K562 (cell line): ENCODE data around the gene RNF227. TPM values are rescaled to one million over a fixed set of nuclear protein-coding genes. Genes with fewer than 3 reads are reported as not detected.

Experiments used
- CTCFL ChIP-seq: IDR thresholded peaks from 2 replicates; pipeline ENCODE4 v1.6.1; 2011; ENCODE audit warnings: borderline replicate concordance, low read depth, mild to moderate bottlenecking, moderate library complexity, low read length; ENCODE audit not compliant: insufficient read depth, poor library complexity, severe bottlenecking
- E2F3 ChIP-seq: fragments of 250-450 bp; sonication (Bioruptor Pico); IDR thresholded peaks from 2 replicates; pipeline ENCODE4 v1.4.0; 2020; ENCODE audit warnings: mild to moderate bottlenecking
- FOXJ2 ChIP-seq: fragments of 200-800 bp; sonication (Bioruptor generic); IDR thresholded peaks from 2 replicates; pipeline ENCODE4 v1.6.1; 2016; ENCODE audit warnings: missing genetic modification characterization, missing compliant biosample characterization
- FOXK2 ChIP-seq, 2 experiments: fragments of 450-650 bp; IDR thresholded peaks in 1 of 2; conservative IDR thresholded peaks in 1 of 2; 2 replicates each; pipeline ENCODE4 v1.6.1; 2016; ENCODE audit warnings: low read depth in 2 of 2, mild to moderate bottlenecking in 1 of 2
- GABPA ChIP-seq: fragments of 200-800 bp; sonication (Bioruptor generic); conservative IDR thresholded peaks from 2 replicates; pipeline ENCODE4 v1.6.1; 2016; ENCODE audit warnings: low read depth, missing genetic modification characterization, missing compliant biosample characterization
- GABPB2 ChIP-seq: fragments of 250-450 bp; sonication (Bioruptor Pico); conservative IDR thresholded peaks from 2 replicates; pipeline ENCODE4 v1.5.1; 2021; ENCODE audit warnings: mild to moderate bottlenecking
- HDAC1 ChIP-seq, 2 experiments: fragments of 450-650 bp; IDR thresholded peaks; 2 replicates each; pipeline ENCODE4 v1.6.1; 2016 to 2017; ENCODE audit warnings: inconsistent platforms in 1 of 2, mild to moderate bottlenecking in 1 of 2, moderate library complexity in 1 of 2
- KAT2B ChIP-seq: IDR thresholded peaks from one replicate; pipeline ENCODE4 v1.6.1; 2012; ENCODE audit warnings: low read depth, mild to moderate bottlenecking, control low read depth, inconsistent platforms, low read length, moderate library complexity
- KAT8 ChIP-seq: fragments of 450-650 bp; IDR thresholded peaks from 2 replicates; pipeline ENCODE4 v1.6.1; 2016; ENCODE audit warnings: low read depth, mild to moderate bottlenecking
- KLF13 ChIP-seq: fragments of 450-650 bp; IDR thresholded peaks from 2 replicates; pipeline ENCODE4 v1.6.1; 2016; ENCODE audit warnings: missing genetic modification characterization, low read depth, mild to moderate bottlenecking, missing compliant biosample characterization, moderate library complexity, borderline replicate concordance
- MAFF ChIP-seq: IDR thresholded peaks from 2 replicates; pipeline ENCODE4 v1.6.1; 2012; ENCODE audit warnings: low read length, improper control_type of control experiment
- MYC ChIP-seq, 2 experiments: fragments of 250-450 bp in 1 of 2; sonication (Bioruptor Pico) in 1 of 2; IDR thresholded peaks; 2 replicates each; pipeline versions ENCODE4 v1.5.1 to v1.6.1; 2012 to 2021; ENCODE audit warnings: low read depth in 2 of 2, borderline replicate concordance in 1 of 2, improper control_type of control experiment in 1 of 2, low read length in 1 of 2, mild to moderate bottlenecking in 1 of 2, moderate library complexity in 1 of 2
- PCBP1 ChIP-seq: fragments of 200-400 bp; formaldehyde crosslinking; IDR thresholded peaks from 2 replicates; pipeline ENCODE4 v1.6.1; 2018; ENCODE audit warnings: mild to moderate bottlenecking, low read depth, low read length; ENCODE audit not compliant: poor library complexity, severe bottlenecking
- POLR2AphosphoS5 ChIP-seq: IDR thresholded peaks from 2 replicates; pipeline ENCODE4 v1.6.1; 2011; ENCODE audit warnings: mild to moderate bottlenecking, low read depth, low read length, moderate library complexity; ENCODE audit not compliant: control insufficient read depth, insufficient read depth
- PRMT5 ChIP-seq: sonication (generic); formaldehyde crosslinking; IDR thresholded peaks from 2 replicates; pipeline ENCODE4 v1.5.0; 2020; ENCODE audit warnings: missing genetic modification reagents
- RBBP5 ChIP-seq: fragments of 200-600 bp; sonication (generic); IDR thresholded peaks from 2 replicates; pipeline ENCODE4 v1.6.1; 2012; ENCODE audit warnings: borderline replicate concordance, mild to moderate bottlenecking, low read length, control low read depth, inconsistent platforms; ENCODE audit not compliant: insufficient read depth, poor library complexity, severe bottlenecking
- SMAD2 ChIP-seq: fragments of 150-350 bp; IDR thresholded peaks from 2 replicates; pipeline ENCODE4 v1.6.1; 2014; ENCODE audit warnings: low read depth, mild to moderate bottlenecking, low read length
- TFAM ChIP-seq: fragments of 250-450 bp; sonication (Bioruptor Pico); conservative IDR thresholded peaks from 2 replicates; pipeline ENCODE4 v1.5.0; 2021; ENCODE audit warnings: mild to moderate bottlenecking, moderate library complexity
- THRB ChIP-seq: fragments of 450-650 bp; formaldehyde crosslinking; conservative IDR thresholded peaks from 2 replicates; pipeline ENCODE4 v1.4.0; 2022; ENCODE audit warnings: mild to moderate bottlenecking, missing genetic modification characterization
- TOE1 ChIP-seq, 2 experiments: fragments of 450-650 bp in 1 of 2; sonication (generic) in 1 of 2; formaldehyde crosslinking in 1 of 2; IDR thresholded peaks; 2 replicates each; pipeline versions ENCODE4 v1.7.1 to v1.8.0; 2016 to 2022; ENCODE audit warnings: borderline replicate concordance in 2 of 2, mild to moderate bottlenecking in 2 of 2, antibody characterized with exemption in 1 of 2, inconsistent platforms in 1 of 2, low read depth in 1 of 2, missing genetic modification reagents in 1 of 2, moderate library complexity in 1 of 2
- ZKSCAN1 ChIP-seq: fragments of 150-350 bp; IDR thresholded peaks from 2 replicates; pipeline ENCODE4 v1.6.1; 2016; ENCODE audit warnings: low read depth, low read length
- ZNF41 ChIP-seq: fragments of 250-450 bp; sonication (Bioruptor Pico); conservative IDR thresholded peaks from 2 replicates; pipeline ENCODE4 v1.4.0; 2020; ENCODE audit warnings: mild to moderate bottlenecking
- ZNF830 ChIP-seq: fragments of 250-450 bp; sonication (Bioruptor Pico); IDR thresholded peaks from 2 replicates; pipeline ENCODE4 v1.5.0; 2021; ENCODE audit warnings: mild to moderate bottlenecking
- polyA plus RNA-seq, 8 experiments: library from polyadenylated mRNA; depleted of rRNA in 4 of 8; stranded (reverse) in 5 of 8; unstranded in 3 of 8; fragments of >200 nt; fragmentation: Nextera tagmentation in 2 of 8; fragmentation: Illumina TruSeq in 1 of 8; extraction: Ambion mirVana in 2 of 8; extraction: Trizol in 1 of 8; gene quantifications; 2 replicates each; pipeline versions ENCODE4 v1.2.1 to v1.2.3, GENCODE V29; 2011 to 2014; ENCODE audit warnings: inconsistent platforms in 1 of 8, missing spikeins in 1 of 8
- total RNA-seq, 7 experiments: library from RNA; depleted of rRNA in 6 of 7; stranded (reverse); fragments of >200 nt in 6 of 7; fragmentation: Illumina TruSeq in 2 of 7; extraction: Trizol in 2 of 7; gene quantifications; 2 replicates each; pipeline versions ENCODE4 v1.2.1 to v1.2.3, GENCODE V29; 2011 to 2021; ENCODE audit warnings: low replicate concordance in 1 of 7

RNF227 gene
- total and polyA plus RNA-seq, 9 of the 15 experiments (the other 6 are each of a cell fraction or from before 2014, with no cell fraction given) = 1.1 to 6.7 (median 2.3) TPM

- TF ChIP-seq TOE1 (IDR thresholded peaks at IDR 0.05; ENCODE audit: borderline replicate concordance) (0 out of 2 replicates have a peak, but pooled peaks have one; percentile 38), TOE1 (CRISPR knock-in tag; IDR thresholded peaks at IDR 0.05; ENCODE audit: borderline replicate concordance, low read depth) (no peak), KAT8 (no peak), FOXK2 (conservative IDR thresholded peaks at IDR 0.05 in 1 of 2, IDR thresholded peaks at IDR 0.05 in 1 of 2; ENCODE audit: low read depth in 2 of 2) (0 out of 4 replicates have a peak, but pooled peaks of 1 of the 2 experiments have one; percentile 14), PCBP1 (no peak), KAT2B (no peak), ZNF41 (CRISPR knock-in tag) (no peak), HDAC1 (IDR thresholded peaks at IDR 0.05) (peak in 1 of 2 experiments; percentile 71; a peak in 2 of 4 replicates), POLR2AphosphoS5 (peak; percentile 51; the same call in 1 of the 2 replicates), MYC (IDR thresholded peaks at IDR 0.05; ENCODE audit: low read depth, low read length) (peak; percentile 55), MYC (CRISPR knock-in tag; IDR thresholded peaks at IDR 0.05; ENCODE audit: borderline replicate concordance, low read depth) (no peak), PRMT5 (no peak), KLF13 (tag) (no peak), ZKSCAN1 (0 out of 2 replicates have a peak, but pooled peaks have one; percentile 48), THRB (0 out of 2 replicates have a peak, but pooled peaks have one; percentile 26), GABPB2 (CRISPR knock-in tag) (no peak), RBBP5 (peak; percentile 37), E2F3 (CRISPR knock-in tag) (no peak), FOXJ2 (no peak), CTCFL (no peak), GABPA (tag) (peak; percentile 94), MAFF (no peak), SMAD2 (no peak), TFAM (CRISPR knock-in tag) (no peak), ZNF830 (CRISPR knock-in tag) (no peak; the same call in 1 of the 2 replicates)
Measured at GRCh38 chr17:7931709-7932482, 15.8 kb upstream of the RNF227 start, which contains the start of the genes CNTROB and TRAPPC1 (continued).
